ENCODE data around the gene CACNA1C. TPM values are rescaled to one million over a fixed set of nuclear protein-coding genes. Genes with fewer than 3 reads are reported as not detected.

The CACNA1C gene
- total RNA-seq, 2 experiments from 2014 or later: 0.04 TPM

DNA sequence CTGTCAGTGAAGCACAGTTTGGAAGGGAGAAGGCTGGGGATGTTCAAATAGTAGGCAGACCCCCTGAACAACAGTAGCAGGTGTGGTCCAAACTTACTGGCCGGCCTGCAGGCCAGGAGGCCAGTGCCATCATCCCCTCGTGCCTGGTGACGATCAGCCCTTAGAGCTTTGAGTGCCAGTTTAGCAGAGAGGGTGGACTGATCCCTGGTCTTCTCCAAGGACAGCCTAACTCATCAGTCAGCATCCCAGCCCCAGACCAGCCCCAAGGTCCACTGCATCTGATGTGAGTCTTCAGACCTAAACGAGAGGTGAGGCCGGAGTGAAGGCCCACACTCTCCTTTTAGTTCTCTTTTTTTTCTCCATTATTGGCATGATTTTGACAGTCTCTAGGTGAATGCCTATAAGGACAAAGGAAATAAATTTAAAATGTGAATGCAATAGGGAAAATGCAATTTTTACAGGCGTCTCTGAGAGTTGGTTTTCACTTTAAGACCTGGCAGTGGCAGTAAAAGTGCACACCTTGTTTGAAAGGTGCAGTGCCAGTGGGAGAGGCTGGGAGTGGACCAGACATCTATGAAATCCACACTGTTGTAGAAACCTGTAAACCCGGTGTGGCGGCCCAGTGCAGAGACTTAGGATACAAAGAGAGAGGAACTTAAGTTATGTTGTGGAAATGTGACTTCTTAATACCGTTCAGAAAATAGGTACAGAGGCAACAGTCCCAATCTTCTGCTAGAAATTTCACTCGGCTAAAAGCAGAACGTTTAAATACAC, 311.2 kb downstream of the CACNA1C start:
- POLR2A ChIA-PET: no interaction called here
- CTCF ChIA-PET: no interaction called here

- POLR2A ChIA-PET: no interaction called here
- CTCF ChIA-PET: no interaction called here
Observed at GRCh38 chr12:2364631-2365051, 311.9 kb downstream of the CACNA1C start.

DNA sequence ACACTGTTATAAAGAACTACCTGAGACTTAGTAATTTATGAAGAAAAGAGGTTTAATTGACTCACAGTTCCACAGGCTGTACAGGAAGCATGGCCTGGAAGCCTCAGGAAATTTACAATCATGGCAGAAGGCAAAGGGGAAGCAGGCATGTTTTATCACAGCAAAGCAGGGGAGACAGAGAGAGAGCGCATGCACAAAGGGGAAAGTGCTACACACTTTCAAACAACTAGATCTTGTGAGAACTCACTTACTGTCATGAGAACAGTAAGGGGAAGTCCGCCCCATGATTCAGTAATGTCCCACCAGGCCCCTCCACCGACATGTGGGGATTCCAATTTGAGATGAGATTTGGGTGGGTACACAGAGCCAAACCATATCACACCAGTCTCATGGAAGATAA, 313.9 kb downstream of the CACNA1C start:
- CTCF ChIA-PET: no interaction called here
- POLR2A ChIA-PET: no interaction called here

DNA sequence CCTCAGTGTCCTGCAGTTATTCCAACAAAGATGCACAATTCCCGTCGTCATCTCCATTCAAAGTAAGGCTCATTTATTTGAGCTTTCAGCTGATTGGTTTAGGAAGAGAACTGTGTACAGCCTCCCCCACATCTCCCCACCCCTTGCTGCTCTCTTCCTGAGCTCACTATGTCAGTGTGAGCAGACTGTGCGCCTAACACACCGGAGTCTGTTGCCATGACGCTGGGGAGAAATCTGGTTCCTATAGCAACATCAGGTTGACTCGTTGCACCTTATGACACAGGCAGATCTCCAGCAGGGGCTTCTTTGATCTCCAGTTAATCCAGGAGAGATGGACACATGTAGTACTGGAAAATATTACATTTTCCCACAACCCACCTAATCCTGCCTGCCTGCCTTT, 319.4 kb downstream of the CACNA1C start:
- CTCF ChIA-PET: no interaction called here

DNA sequence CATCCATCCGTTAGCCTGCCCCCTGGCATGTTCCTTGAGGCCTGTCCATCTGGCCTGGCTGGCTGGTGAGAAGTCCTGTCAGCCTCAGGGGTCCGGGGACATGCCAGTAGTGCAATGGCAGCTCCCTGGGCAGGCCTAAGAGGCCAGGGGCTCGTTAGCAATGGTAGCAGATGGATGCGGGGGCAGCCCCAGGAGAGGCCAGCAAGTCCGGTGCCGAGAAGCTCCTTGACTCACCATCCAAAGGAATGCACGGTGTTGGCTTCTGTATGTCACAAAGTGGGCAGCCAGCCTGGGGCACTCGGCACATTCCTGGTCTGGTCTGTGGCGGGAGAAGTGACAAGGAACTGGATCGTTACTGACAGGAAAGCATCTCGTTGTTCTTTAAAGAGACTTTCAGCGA, 319.9 kb downstream of the CACNA1C start:
- ChIA-PET CTCF (no interaction called here), POLR2A (no interaction called here)

More for the DNA sequence above, 319.4 kb downstream of the CACNA1C start:
- POLR2A ChIA-PET: no interaction called here

DNA sequence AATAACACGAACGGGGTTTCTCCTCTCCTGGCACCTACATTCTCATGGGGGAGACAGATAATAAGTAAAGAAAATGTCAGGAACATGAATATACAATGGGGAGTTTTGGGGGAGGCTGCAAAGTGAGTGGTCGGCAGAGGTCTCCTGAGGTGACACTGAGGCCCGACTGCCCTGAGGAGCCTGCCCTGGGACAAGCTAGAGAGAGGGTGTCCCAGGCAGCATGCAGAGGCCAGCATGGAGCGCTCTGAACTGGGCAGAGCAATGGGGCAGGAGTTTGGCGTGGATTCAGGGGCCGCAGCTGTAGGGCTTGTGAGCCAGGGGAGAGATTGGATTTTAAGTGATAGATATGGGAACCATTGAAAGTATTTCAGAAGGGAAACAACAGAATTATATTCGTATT, 320.5 kb downstream of the CACNA1C start:
- ChIA-PET POLR2A (no interaction called here), CTCF (no interaction called here)

DNA sequence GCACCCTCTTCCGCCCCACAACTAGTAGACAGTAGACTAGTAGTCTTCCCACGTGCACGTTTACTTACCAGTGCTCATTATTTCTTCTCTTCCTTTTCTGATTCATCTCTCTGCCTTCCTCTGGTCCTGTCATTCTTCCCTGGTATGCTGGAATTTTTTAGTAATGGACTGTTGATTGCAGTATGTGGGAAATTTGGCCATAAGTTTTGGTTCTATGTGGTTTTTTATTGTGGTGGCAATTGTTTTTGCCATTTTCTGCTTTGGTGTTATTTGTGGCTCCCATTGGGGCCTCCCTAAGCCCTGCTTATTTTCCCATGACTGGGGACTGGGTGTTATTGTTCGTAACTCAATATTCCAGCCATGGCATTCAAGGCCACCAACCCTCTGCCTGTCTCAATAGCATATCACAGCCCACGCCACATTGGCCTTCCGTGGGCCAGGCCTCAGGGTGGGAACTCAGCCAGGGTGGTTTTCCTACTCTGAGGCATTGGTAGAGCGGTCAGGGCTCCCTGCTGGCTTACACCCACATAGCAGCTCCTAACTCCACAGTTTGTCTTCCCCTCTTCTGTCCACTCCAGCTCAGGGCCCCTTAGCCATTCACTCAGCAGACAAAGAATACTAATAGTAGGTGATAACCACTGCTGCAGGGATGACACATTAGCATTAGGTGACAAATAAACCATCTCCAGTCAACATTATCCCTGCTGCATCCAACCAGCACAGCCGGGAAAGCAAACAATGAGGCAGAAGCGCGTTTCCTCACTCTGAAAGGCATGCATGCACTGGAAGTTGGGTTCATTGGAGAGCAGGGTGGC, 321.5 kb downstream of the CACNA1C start:
- POLR2A ChIA-PET: no interaction called here
- CTCF ChIA-PET: no interaction called here

- CTCF ChIA-PET: no interaction called here
Observed at GRCh38 chr12:2375871-2376270, 323.1 kb downstream of the CACNA1C start.

DNA sequence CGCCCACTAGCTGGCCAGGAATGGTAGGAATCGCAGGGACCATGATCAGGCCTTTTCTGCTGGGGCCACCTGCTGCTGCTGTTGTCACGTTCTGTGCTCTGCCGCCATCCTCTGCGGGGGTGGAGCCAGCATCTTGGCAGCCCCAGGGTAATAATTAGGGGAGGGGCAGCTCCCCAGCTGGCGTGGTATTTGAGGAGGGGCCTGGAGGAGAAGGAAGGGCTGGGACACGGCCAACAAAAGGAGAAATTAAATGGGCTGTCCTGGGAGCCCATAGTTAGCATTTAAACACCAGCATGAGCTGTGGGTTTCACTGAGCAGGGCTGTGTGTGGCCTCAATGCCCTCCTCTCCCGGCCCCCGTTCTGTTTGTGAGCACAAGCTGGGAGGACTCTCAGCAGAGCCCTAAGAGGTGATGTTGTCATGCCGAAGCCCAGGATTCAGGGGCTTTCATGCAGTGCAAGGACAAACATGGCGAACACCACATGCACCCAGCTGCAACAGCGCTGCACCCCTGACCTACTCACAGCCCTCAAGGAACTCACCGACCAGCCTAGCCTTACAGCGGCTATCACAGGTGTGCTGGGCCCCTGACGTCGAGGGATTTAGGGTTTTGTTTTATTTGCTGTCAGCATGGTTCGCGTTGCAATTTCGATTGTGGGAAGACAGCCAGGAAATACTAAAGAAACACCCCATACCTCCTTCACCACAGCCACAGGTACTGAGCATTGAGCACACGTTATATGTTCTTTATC, 324.3 kb downstream of the CACNA1C start:
- ChIA-PET CTCF (no interaction called here), POLR2A (no interaction called here)

More at GRCh38 chr12:2375871-2376270, 323.1 kb downstream of the CACNA1C start:
- POLR2A ChIA-PET: no interaction called here

- ChIA-PET CTCF (no interaction called here), POLR2A (no interaction called here)
Observed at GRCh38 chr12:2378835-2379330, 326.1 kb downstream of the CACNA1C start.

- POLR2A ChIA-PET: no interaction called here
- CTCF ChIA-PET: no interaction called here
Observed at GRCh38 chr12:2380946-2381345, 328.2 kb downstream of the CACNA1C start.

- ChIA-PET CTCF (no interaction called here), POLR2A (no interaction called here)
Observed at GRCh38 chr12:2382370-2383155, 329.8 kb downstream of the CACNA1C start.

GRCh38 chr12:2383325-2384028, 330.7 kb downstream of the CACNA1C start:
- ChIA-PET POLR2A (no interaction called here), CTCF (no interaction called here)

GRCh38 chr12:2384029-2384386, 331.2 kb downstream of the CACNA1C start:
- CTCF ChIA-PET: no interaction called here

GRCh38 chr12:2384533-2385351, 332.0 kb downstream of the CACNA1C start:
- ChIA-PET CTCF (no interaction called here), POLR2A (no interaction called here)

More at GRCh38 chr12:2384029-2384386, 331.2 kb downstream of the CACNA1C start:
- POLR2A ChIA-PET: no interaction called here

GRCh38 chr12:2385529-2385928, 332.7 kb downstream of the CACNA1C start:
- POLR2A ChIA-PET: interaction anchor here (0.6 kb wide), 1 partner anchor 54 kb away, joined by 5 read pairs; no protein-coding TSS in a partner anchor
- CTCF ChIA-PET: no interaction called here

DNA sequence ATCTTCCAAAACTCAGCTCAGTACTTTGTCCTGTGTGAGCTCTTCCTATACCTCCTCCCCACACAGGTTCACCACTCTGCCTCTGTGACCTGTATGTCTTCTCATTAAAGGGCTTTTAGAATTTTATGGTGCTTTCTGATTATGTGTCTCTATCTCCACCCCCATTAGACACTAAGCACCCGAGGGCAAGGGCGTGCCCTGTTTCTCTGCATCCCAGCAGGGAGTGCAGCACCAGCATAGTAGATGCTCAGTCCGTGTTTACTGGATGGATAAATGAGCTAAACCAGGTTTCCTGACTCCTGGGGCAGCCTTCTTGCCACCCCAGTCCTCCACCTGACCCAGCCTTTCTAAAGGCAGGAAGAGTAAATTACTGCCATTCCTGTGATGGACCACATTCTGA, 333.8 kb downstream of the CACNA1C start:
- ChIA-PET POLR2A (interaction anchor here (0.5 to 0.9 kb wide), 2 partner anchors 322 to 369 kb away, joined by 3 to 5 read pairs; no protein-coding TSS in a partner anchor), CTCF (no interaction called here)
